ENCODE data around the gene GALNT9.

- TF ChIP-seq CTCF (IDR thresholded peaks at IDR 0.05; ENCODE audit: poor library complexity) (no peak), EZH2 (IDR thresholded peaks at IDR 0.05; ENCODE audit: borderline replicate concordance) (no peak), EZH2phosphoT487 (IDR thresholded peaks at IDR 0.05; ENCODE audit: low read depth, severe bottlenecking, unreplicated experiment) (no peak)
These were observed 177.5 kb downstream of the GALNT9 start for GRCh38 chr12:132151766-132152410.

Measured in hepatocyte (in vitro differentiated cells).